ENCODE data around the gene PRKCH.

PRKCH gene

GRCh38 chr14:61297581-61297980 is 23.8 kb upstream of the PRKCH start:
- TF ChIP-seq ZNF692 (tag by site-specific recombination; IDR thresholded peaks at IDR 0.05) (no peak), ZNF23 (tag by site-specific recombination; IDR thresholded peaks at IDR 0.05; ENCODE audit: borderline replicate concordance) (no peak), ZNF521 (tag by site-specific recombination; IDR thresholded peaks at IDR 0.05) (no peak), PRDM10 (tag by site-specific recombination; IDR thresholded peaks at IDR 0.05) (no peak), ZNF843 (tag by site-specific recombination; IDR thresholded peaks at IDR 0.05) (no peak), SP7 (tag by site-specific recombination; IDR thresholded peaks at IDR 0.05) (no peak), ZNF660 (tag by site-specific recombination; IDR thresholded peaks at IDR 0.05) (no peak), ZSCAN18 (tag by site-specific recombination; IDR thresholded peaks at IDR 0.05) (no peak), OVOL3 (tag by site-specific recombination; IDR thresholded peaks at IDR 0.05) (no peak), ZNF488 (tag by site-specific recombination; IDR thresholded peaks at IDR 0.05) (no peak), ZBTB44 (tag by site-specific recombination; IDR thresholded peaks at IDR 0.05) (no peak), ZNF366 (tag by site-specific recombination; conservative IDR thresholded peaks at IDR 0.05) (no peak), ZNF76 (tag by site-specific recombination; IDR thresholded peaks at IDR 0.05; ENCODE audit: borderline replicate concordance, low read depth) (no peak), ZNF112 (tag by site-specific recombination; IDR thresholded peaks at IDR 0.05) (no peak), ZNF148 (tag by site-specific recombination; IDR thresholded peaks at IDR 0.05; ENCODE audit: borderline replicate concordance) (no peak), ZNF184 (tag by site-specific recombination; IDR thresholded peaks at IDR 0.05) (no peak), EGR2 (tag by site-specific recombination; IDR thresholded peaks at IDR 0.05; ENCODE audit: low read depth) (no peak)
- H3K27ac ChIP-seq (ENCODE audit: extremely low read depth, low read depth, low read length): no peak overlapping the region
- ChIA-PET POLR2A (no interaction called here), CTCF (interaction anchor here (0.7 to 1.2 kb wide), 2 partner anchors 24 to 42 kb away, joined by 3 read pairs; no protein-coding TSS in a partner anchor)
- H3K9me3 ChIP-seq (ENCODE audit: control insufficient read depth, insufficient read depth, low read depth, low read length): no peaks in the 10 kb centered on the region
- H3K4me1 ChIP-seq (ENCODE audit: control insufficient read depth, insufficient read depth, low read length): no peaks in the 10 kb centered on the region
- no peaks in the 10 kb centered on the region for H3K36me3 ChIP-seq (ENCODE audit: control insufficient read depth in 2 of 2, insufficient read depth in 1 of 2, low read length in 2 of 2)
- H3K4me3 ChIP-seq (ENCODE audit: low read depth, low read length): no peak overlapping the region
